OCI-LY7 (cell line): ENCODE results near the gene ACSL4. TPM values are rescaled to one million over a fixed set of nuclear protein-coding genes. Genes with fewer than 3 reads are reported as not detected.

Source experiments
- BruUV-seq: library from RNA; stranded (reverse); fragments of 400-500 nt; replicated peaks from 2 replicates; lab custom pipeline; 2021; lab: Mats Ljungman, UMichigan
- CTCF ChIA-PET: fragments of 300-600 bp; sonication (Branson Sonifier 250); formaldehyde crosslinking; loops from one replicate; lab custom pipeline; 2022; ENCODE audit warnings: antibody characterized with exemption; ENCODE audit not compliant: unreplicated experiment; lab: Charles Lee
- POLR2A ChIA-PET: fragments of 300-600 bp; sonication (Branson Sonifier 250); formaldehyde crosslinking; loops from one replicate; lab custom pipeline; 2022; ENCODE audit warnings: antibody characterized with exemption; lab: Charles Lee
- DNase-seq: peaks from one replicate; pipeline ENCODE4 v3.0.0-alpha.2; 2015; ENCODE audit warnings: low spot score
- H2AFZ ChIP-seq: fragments of 200-600 bp; sonication (generic), shearing (Covaris generic); 2 replicates; pipeline ENCODE4 v1.6.1; 2014; ENCODE audit warnings: mild to moderate bottlenecking, antibody characterized with exemption, low read length, moderate library complexity
- H3K27ac ChIP-seq: fragments of 200-600 bp; sonication (generic); 2 replicates; pipeline ENCODE4 v1.5.1; 2014; ENCODE audit warnings: mixed run types, low read depth, mild to moderate bottlenecking, moderate library complexity, low read length, inconsistent platforms; ENCODE audit not compliant: poor library complexity, severe bottlenecking
- H3K36me3 ChIP-seq: fragments of 200-600 bp; sonication (generic); 2 replicates; pipeline ENCODE4 v1.6.1; 2014; ENCODE audit warnings: mild to moderate bottlenecking, antibody characterized with exemption, low read length, moderate library complexity, mixed read lengths; ENCODE audit not compliant: insufficient read depth
- H3K4me1 ChIP-seq: fragments of 200-600 bp; sonication (generic); 2 replicates; pipeline ENCODE4 v1.5.1; 2014; ENCODE audit warnings: mild to moderate bottlenecking, low read length; ENCODE audit not compliant: insufficient read depth, poor library complexity, severe bottlenecking
- H3K4me2 ChIP-seq: fragments of 200-600 bp; sonication (generic); 2 replicates; pipeline ENCODE4 v1.6.1; 2014; ENCODE audit warnings: mild to moderate bottlenecking, low read length
- H3K4me3 ChIP-seq: fragments of 200-600 bp; sonication (generic); 2 replicates; pipeline ENCODE4 v1.5.1; 2014; ENCODE audit warnings: mild to moderate bottlenecking, low read depth, low read length; ENCODE audit not compliant: poor library complexity, severe bottlenecking
- H3K79me2 ChIP-seq: fragments of 200-600 bp; sonication (generic); 2 replicates; pipeline ENCODE4 v1.6.1; 2016; ENCODE audit warnings: low read depth, mild to moderate bottlenecking, low read length, moderate library complexity, mixed read lengths; ENCODE audit not compliant: insufficient read depth
- H3K9me2 ChIP-seq: fragments of 200-600 bp; sonication (generic); 2 replicates; pipeline ENCODE4 v1.6.1; 2016; ENCODE audit warnings: mild to moderate bottlenecking, low read length, mixed read lengths; ENCODE audit not compliant: insufficient read depth
- H3K9me3 ChIP-seq: fragments of 200-600 bp; sonication (generic); 2 replicates; pipeline ENCODE4 v1.6.1; 2014; ENCODE audit warnings: mild to moderate bottlenecking, mixed run types, low read length, mixed read lengths
- H4K20me1 ChIP-seq: fragments of 200-600 bp; sonication (generic); 2 replicates; pipeline ENCODE4 v1.6.1; 2014; ENCODE audit warnings: mild to moderate bottlenecking, antibody characterized with exemption, low read length, moderate library complexity, mixed read lengths; ENCODE audit not compliant: insufficient read depth
- EZH2phosphoT487 ChIP-seq: fragments of 200-600 bp; sonication (generic); IDR thresholded peaks from 2 replicates; pipeline ENCODE4 v1.6.1; 2018; ENCODE audit warnings: low read depth, borderline replicate concordance, mild to moderate bottlenecking, mixed run types, antibody characterized with exemption, low read length, moderate library complexity, mixed read lengths
- intact Hi-C: fragments of 100-400 bp; cut with micrococcal nuclease; formaldehyde crosslinking; loops from one replicate; pipeline ENCODE4 v1.10.0; 2022; ENCODE audit not compliant: unreplicated experiment
- total RNA-seq, 2 experiments: library from RNA; depleted of rRNA in 1 of 2; stranded (reverse); fragments of >200 nt in 1 of 2; shearing (Covaris generic) in 1 of 2; gene quantifications; 2 replicates each; pipeline ENCODE4 v1.2.3, GENCODE V29; 2014 to 2022
- TF ChIP-seq, protein P1 (sequence below): fragments of 200-600 bp; sonication (generic); conservative IDR thresholded peaks from 2 replicates; pipeline ENCODE4 v1.5.1; 2014; ENCODE audit warnings: mild to moderate bottlenecking, antibody characterized with exemption, low read length, moderate library complexity, mixed read lengths

The ACSL4 gene
- total RNA-seq, 2 experiments from 2014 or later, result 18.4 to 35.4 TPM

- Histone ChIP-seq H2AFZ (no peak overlapping the region), H3K4me3 (no peak overlapping the region), H4K20me1 (peaks cover 4% of the 10 kb centered on the region), H3K4me2 (no peak overlapping the region), H3K36me3 (no peaks in the 10 kb centered on the region; the same call in 1 of the 2 replicates), H3K27ac (no peak overlapping the region), H3K4me1 (peaks cover 13% of the 10 kb centered on the region), H3K79me2 (peaks cover 36% of the 10 kb centered on the region; the same call in 1 of the 2 replicates), H3K9me2 (no peaks in the 10 kb centered on the region), H3K9me3 (no peaks in the 10 kb centered on the region)
- TF ChIP-seq, protein P1, sequence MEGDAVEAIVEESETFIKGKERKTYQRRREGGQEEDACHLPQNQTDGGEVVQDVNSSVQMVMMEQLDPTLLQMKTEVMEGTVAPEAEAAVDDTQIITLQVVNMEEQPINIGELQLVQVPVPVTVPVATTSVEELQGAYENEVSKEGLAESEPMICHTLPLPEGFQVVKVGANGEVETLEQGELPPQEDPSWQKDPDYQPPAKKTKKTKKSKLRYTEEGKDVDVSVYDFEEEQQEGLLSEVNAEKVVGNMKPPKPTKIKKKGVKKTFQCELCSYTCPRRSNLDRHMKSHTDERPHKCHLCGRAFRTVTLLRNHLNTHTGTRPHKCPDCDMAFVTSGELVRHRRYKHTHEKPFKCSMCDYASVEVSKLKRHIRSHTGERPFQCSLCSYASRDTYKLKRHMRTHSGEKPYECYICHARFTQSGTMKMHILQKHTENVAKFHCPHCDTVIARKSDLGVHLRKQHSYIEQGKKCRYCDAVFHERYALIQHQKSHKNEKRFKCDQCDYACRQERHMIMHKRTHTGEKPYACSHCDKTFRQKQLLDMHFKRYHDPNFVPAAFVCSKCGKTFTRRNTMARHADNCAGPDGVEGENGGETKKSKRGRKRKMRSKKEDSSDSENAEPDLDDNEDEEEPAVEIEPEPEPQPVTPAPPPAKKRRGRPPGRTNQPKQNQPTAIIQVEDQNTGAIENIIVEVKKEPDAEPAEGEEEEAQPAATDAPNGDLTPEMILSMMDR, result no peak
- TF ChIP-seq EZH2phosphoT487, result no peak
- no TSS peak for BruUV-seq
- CTCF ChIA-PET, result interaction anchor here (0.5 kb wide), 1 partner anchor 1954 kb away, joined by 3 read pairs; no protein-coding TSS in a partner anchor
- POLR2A ChIA-PET, result interaction anchor here (0.6 kb wide), 1 partner anchor 30 kb away, joined by 3 read pairs; no protein-coding TSS in a partner anchor
- intact Hi-C loops, result loop anchor here (10.0 kb wide), 1 partner anchor 170 kb away; no protein-coding TSS in a partner anchor
- no peak for DNase-seq
These were observed 18.6 kb downstream of the ACSL4 start for GRCh38 chrX:109714340-109714958.

DNA sequence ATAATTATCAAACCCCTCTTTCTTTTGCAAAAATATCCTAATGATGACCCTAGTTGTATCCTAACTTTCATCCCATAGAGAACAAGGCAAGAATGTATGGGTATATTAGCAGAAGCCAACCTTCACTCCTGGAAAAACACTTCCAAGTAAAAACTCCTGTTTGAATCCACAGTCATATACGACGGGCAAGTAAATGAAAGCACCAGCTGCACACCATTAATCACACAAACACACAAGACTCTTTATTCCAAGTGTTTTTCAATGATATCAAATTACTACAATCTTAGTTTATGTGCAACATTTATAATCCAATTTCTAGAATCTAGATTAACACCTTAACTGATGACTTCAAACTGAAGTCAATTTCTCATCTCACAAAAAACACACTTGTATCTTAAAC is 22.9 kb downstream of the ACSL4 start:
- TF ChIP-seq, protein P1, result no peak
- no peak for TF ChIP-seq EZH2phosphoT487
- Histone ChIP-seq H3K79me2 (peaks cover 74% of the 10 kb centered on the region; the same call in 1 of the 2 replicates), H3K4me1 (peaks cover 38% of the 10 kb centered on the region), H3K9me3 (no peaks in the 10 kb centered on the region), H2AFZ (no peak overlapping the region), H3K27ac (no peak overlapping the region), H3K9me2 (no peaks in the 10 kb centered on the region), H3K4me2 (no peak overlapping the region), H3K4me3 (no peak overlapping the region), H4K20me1 (peaks cover 4% of the 10 kb centered on the region), H3K36me3 (peaks cover 10% of the 10 kb centered on the region; the same call in 1 of the 2 replicates)
- intact Hi-C loops, result loop anchor here (10.0 kb wide), 1 partner anchor 175 kb away; no protein-coding TSS in a partner anchor
- ChIA-PET POLR2A (no interaction called here), CTCF (no interaction called here)
- BruUV-seq, result no TSS peak
- no peak for DNase-seq

DNA sequence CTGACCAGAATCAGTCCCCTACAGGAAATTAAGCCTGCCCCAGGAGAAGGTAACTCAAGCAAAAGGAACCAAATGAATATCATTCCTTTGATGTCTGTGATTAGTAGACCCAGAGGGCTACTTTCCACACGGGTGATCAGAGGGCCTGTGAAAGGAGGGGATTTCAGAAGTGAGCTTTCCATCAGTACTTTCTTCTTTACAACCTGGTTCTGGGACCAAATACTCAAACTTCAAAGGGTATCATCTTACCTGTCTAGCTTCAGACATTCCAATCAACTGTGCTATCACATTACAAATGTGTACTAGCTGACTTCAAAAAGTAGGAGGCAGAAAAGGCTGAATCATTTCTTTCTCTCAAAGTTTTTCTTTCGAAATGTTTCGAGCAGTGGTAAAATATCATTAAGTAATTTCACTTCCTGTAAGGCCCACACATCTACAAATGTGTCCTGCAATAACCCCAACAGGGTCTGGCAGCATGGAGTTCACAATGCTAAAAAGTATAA is 23.9 kb downstream of the ACSL4 start:
- H4K20me1 ChIP-seq, result peaks cover 4% of the 10 kb centered on the region
- no TSS peak for BruUV-seq
- peaks cover 82% of the 10 kb centered on the region; the same call in 1 of the 2 replicates for H3K79me2 ChIP-seq
- H3K9me3 ChIP-seq, result no peaks in the 10 kb centered on the region
- no peaks in the 10 kb centered on the region for H3K9me2 ChIP-seq
- ChIA-PET CTCF (no interaction called here), POLR2A (no interaction called here)
- no peak for TF ChIP-seq EZH2phosphoT487
- TF ChIP-seq, protein P1, result no peak
- H3K4me3 ChIP-seq, result peak overlapping the region; percentile 9
- H2AFZ ChIP-seq, result no peak overlapping the region
- peak; percentile 38 for DNase-seq
- H3K27ac ChIP-seq, result peak overlapping the region; percentile 55
- peaks cover 38% of the 10 kb centered on the region for H3K4me1 ChIP-seq
- H3K4me2 ChIP-seq, result peak overlapping the region; percentile 64
- H3K36me3 ChIP-seq, result peaks cover 10% of the 10 kb centered on the region; the same call in 1 of the 2 replicates
- intact Hi-C loops, result no loop called here
